Measurements from ENCODE around the gene ATP10A.

- TF ChIP-seq CTCF (IDR thresholded peaks at IDR 0.05) (no peak), FOSL2 (IDR thresholded peaks at IDR 0.05; ENCODE audit: borderline replicate concordance, low read depth) (no peak), JUND (IDR thresholded peaks at IDR 0.05) (no peak), USF1 (IDR thresholded peaks at IDR 0.05; ENCODE audit: borderline replicate concordance, low read depth) (no peak), MAX (IDR thresholded peaks at IDR 0.05; ENCODE audit: low read depth) (no peak), NFIC (IDR thresholded peaks at IDR 0.05; ENCODE audit: borderline replicate concordance) (no peak), EP300 (IDR thresholded peaks at IDR 0.05; ENCODE audit: borderline replicate concordance in 1 of 2, low read depth in 1 of 2, low read length in 1 of 2) (no peak), EZH2phosphoT487 (IDR thresholded peaks at IDR 0.05; ENCODE audit: borderline replicate concordance, low read depth) (no peak), YY1 (IDR thresholded peaks at IDR 0.05; ENCODE audit: low read depth) (no peak), TAF1 (IDR thresholded peaks at IDR 0.05; ENCODE audit: borderline replicate concordance, low read depth, low read length) (no peak), GABPA (IDR thresholded peaks at IDR 0.05; ENCODE audit: low read depth) (no peak)
Measured at GRCh38 chr15:25863111-25863967, at the start of gene ATP10A.
